ENCODE data around the gene SLC22A14.

DNA sequence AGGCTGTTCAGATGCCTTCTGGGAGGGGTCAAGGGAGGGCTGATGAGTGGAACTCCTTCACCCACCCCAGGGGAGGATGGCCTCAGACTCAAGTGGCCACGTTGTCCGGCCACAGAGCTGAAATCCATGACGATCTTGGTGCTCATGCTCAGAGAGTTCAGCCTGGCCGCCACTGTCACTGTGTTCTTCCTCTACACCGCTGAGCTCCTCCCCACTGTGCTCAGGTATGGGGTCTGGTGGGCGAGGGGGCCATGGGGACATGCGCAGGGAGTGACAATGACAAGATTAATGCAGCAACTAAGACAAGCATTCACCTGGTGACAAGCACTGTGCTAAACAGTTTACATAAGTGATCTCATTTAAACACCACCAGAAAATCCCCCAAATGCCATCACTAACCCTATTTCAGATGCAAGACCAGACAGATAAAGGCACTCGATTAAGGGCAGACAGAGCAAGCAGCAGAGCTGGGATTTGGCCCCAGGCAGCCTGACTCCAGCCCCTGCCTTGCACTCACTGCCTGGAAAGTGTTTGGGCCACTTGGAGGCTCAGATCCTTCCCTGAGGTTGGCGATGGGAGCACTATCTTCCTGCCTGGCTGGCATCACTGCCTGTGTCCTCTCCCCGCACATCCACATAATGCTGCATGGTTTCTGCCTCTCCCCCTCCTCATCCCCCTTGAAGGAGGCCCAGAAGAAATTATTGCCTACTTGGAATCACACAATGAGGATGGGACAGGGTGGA is 33.6 kb downstream of the SLC22A14 start:
- TF ChIP-seq ZNF396 (CRISPR knock-in tag; IDR thresholded peaks at IDR 0.05; ENCODE audit: borderline replicate concordance): no peak
- TF ChIP-seq ETV6 (CRISPR knock-in tag; IDR thresholded peaks at IDR 0.05): no peak
- no peak for TF ChIP-seq CTCF (IDR thresholded peaks at IDR 0.05)
- no peak for TF ChIP-seq PRDM15 (CRISPR knock-in tag; IDR thresholded peaks at IDR 0.05)
- no peak for TF ChIP-seq SP1 (CRISPR knock-in tag; conservative IDR thresholded peaks at IDR 0.05)
- TF ChIP-seq TCF7 (CRISPR knock-in tag; IDR thresholded peaks at IDR 0.05; ENCODE audit: low read depth): no peak
